CD4-positive, CD25-positive, alpha-beta regulatory T cell (primary cell): ENCODE data around the gene DPYD. TPM values are rescaled to one million over a fixed set of nuclear protein-coding genes. Genes with fewer than 3 reads are reported as not detected.

Source experiments
- ATAC-seq, 2 donors: fragments of 150-1000 bp; cut with Tn5 transposase; one replicate each; pipeline ENCODE4 v1.10.0; 2021; ENCODE audit warnings: low read depth in 2 of 2, moderate number of reproducible peaks in 2 of 2, moderate library complexity in 1 of 2
- DNase-seq, 3 donors: peaks; one replicate each; pipeline versions ENCODE4 v3.0.0 to v3.0.0-alpha.2; 2012 to 2022; ENCODE audit warnings: mixed read lengths in 1 of 3
- H3K27ac ChIP-seq: one replicate; pipeline ENCODE4 v1.7.0; 2013; ENCODE audit warnings: mild to moderate bottlenecking, low read length; ENCODE audit not compliant: insufficient read depth, poor library complexity, severe bottlenecking
- H3K27me3 ChIP-seq: one replicate; pipeline ENCODE4 v1.7.0; 2013; ENCODE audit warnings: low read length; ENCODE audit not compliant: control insufficient read depth, insufficient read depth
- H3K36me3 ChIP-seq: one replicate; pipeline ENCODE4 v1.7.0; 2013; ENCODE audit warnings: mild to moderate bottlenecking, low read length, moderate library complexity; ENCODE audit not compliant: control insufficient read depth, insufficient read depth
- H3K4me1 ChIP-seq: 2 replicates; pipeline ENCODE4 v1.7.0; 2013; ENCODE audit warnings: mild to moderate bottlenecking, low read length; ENCODE audit not compliant: insufficient read depth, control insufficient read depth, poor library complexity, severe bottlenecking
- H3K4me3 ChIP-seq: one replicate; pipeline ENCODE4 v1.7.0; 2013; ENCODE audit warnings: low read depth, mild to moderate bottlenecking, low read length, moderate library complexity
- H3K9me3 ChIP-seq, 2 experiments: 1 replicate in 1 of 2; 2 replicates in 1 of 2; pipeline ENCODE4 v1.7.0; 2013; ENCODE audit warnings: low read length in 2 of 2, mild to moderate bottlenecking in 1 of 2, moderate library complexity in 1 of 2; ENCODE audit not compliant: control insufficient read depth in 2 of 2
- H3K27ac Mint-ChIP-seq, 3 donors: one replicate each; pipeline ENCODE4 v1.8.0; 2020 to 2022; ENCODE audit warnings: mild to moderate bottlenecking in 3 of 3, mixed read lengths in 3 of 3, moderate library complexity in 2 of 3
- H3K27me3 Mint-ChIP-seq: one replicate; pipeline ENCODE4 v1.8.0; 2022; ENCODE audit warnings: mild to moderate bottlenecking, mixed read lengths
- H3K36me3 Mint-ChIP-seq: one replicate; pipeline ENCODE4 v1.8.0; 2020; ENCODE audit warnings: mixed read lengths
- H3K4me1 Mint-ChIP-seq, 4 donors: one replicate each; pipeline ENCODE4 v1.8.0; 2020 to 2022; ENCODE audit warnings: mixed read lengths in 4 of 4, mild to moderate bottlenecking in 1 of 4
- H3K4me3 Mint-ChIP-seq, 4 donors: one replicate each; pipeline ENCODE4 v1.8.0; 2020 to 2022; ENCODE audit warnings: mild to moderate bottlenecking in 4 of 4, mixed read lengths in 4 of 4, moderate library complexity in 3 of 4
- H3K9me3 Mint-ChIP-seq, 7 donors: one replicate each; pipeline ENCODE4 v1.8.0; 2020 to 2022; ENCODE audit warnings: mixed read lengths in 7 of 7, mild to moderate bottlenecking in 3 of 7, moderate library complexity in 2 of 7
- polyA plus RNA-seq, 4 donors: library from polyadenylated mRNA; unstranded; fragments of 300-500 nt; fragmentation: Illumina TruSeq; gene quantifications; one replicate each; pipeline ENCODE4 v1.2.3, GENCODE V29; 2021
- total RNA-seq: library from RNA; stranded (reverse); gene quantifications from one replicate; pipeline ENCODE4 v1.2.3, GENCODE V29; 2022

DPYD gene
- total and polyA plus RNA-seq, 5 donors from 2014 or later, result 47.6 to 87.3 (median 55.2) TPM

- H3K36me3 Mint-ChIP-seq, result peaks cover 27% of the 10 kb centered on the region
- Histone ChIP-seq H3K27me3 (no peaks in the 10 kb centered on the region), H3K27ac (no peak overlapping the region), H3K9me3 (no peaks in the 10 kb centered on the region), H3K4me3 (no peak overlapping the region), H3K4me1 (no peaks in the 10 kb centered on the region), H3K36me3 (no peaks in the 10 kb centered on the region)
- ATAC-seq, result no peak
- DNase-seq, result no peak
- no peaks in the 10 kb centered on the region for H3K9me3 Mint-ChIP-seq
- H3K4me1 Mint-ChIP-seq, result peaks cover 0 to 10% (median 3%) of the 10 kb centered on the region in 4 donors
- H3K27ac Mint-ChIP-seq, result no peak overlapping the region
- H3K4me3 Mint-ChIP-seq, result no peak overlapping the region
- H3K27me3 Mint-ChIP-seq, result no peaks in the 10 kb centered on the region
These were observed 775.4 kb downstream of the DPYD start for GRCh38 chr1:97145321-97145956.

- peaks cover 0 to 10% (median 7%) of the 10 kb centered on the region in 4 donors for H3K4me1 Mint-ChIP-seq
- Histone ChIP-seq H3K4me3 (no peak overlapping the region), H3K4me1 (no peaks in the 10 kb centered on the region), H3K27ac (no peak overlapping the region), H3K36me3 (no peaks in the 10 kb centered on the region), H3K9me3 (no peaks in the 10 kb centered on the region), H3K27me3 (no peaks in the 10 kb centered on the region)
- H3K36me3 Mint-ChIP-seq, result peaks cover 26% of the 10 kb centered on the region
- no peaks in the 10 kb centered on the region for H3K9me3 Mint-ChIP-seq
- DNase-seq (no peak), ATAC-seq (no peak)
- no peak overlapping the region for H3K4me3 Mint-ChIP-seq
- no peak overlapping the region for H3K27ac Mint-ChIP-seq
- no peaks in the 10 kb centered on the region for H3K27me3 Mint-ChIP-seq
These were observed 776.3 kb downstream of the DPYD start for GRCh38 chr1:97144527-97144926.

GRCh38 chr1:97143236-97143882 is 777.5 kb downstream of the DPYD start:
- peaks cover 27% of the 10 kb centered on the region for H3K36me3 Mint-ChIP-seq
- no peak overlapping the region for H3K27ac ChIP-seq
- no peaks in the 10 kb centered on the region for H3K9me3 ChIP-seq
- H3K36me3 ChIP-seq, result no peaks in the 10 kb centered on the region
- no peaks in the 10 kb centered on the region for H3K27me3 ChIP-seq
- H3K27me3 Mint-ChIP-seq, result no peaks in the 10 kb centered on the region
- H3K9me3 Mint-ChIP-seq, result no peaks in the 10 kb centered on the region
- no peak overlapping the region for H3K4me3 ChIP-seq
- ATAC-seq (no peak), DNase-seq (no peak)
- no peak overlapping the region for H3K4me3 Mint-ChIP-seq
- no peak overlapping the region for H3K27ac Mint-ChIP-seq
- H3K4me1 ChIP-seq, result peaks cover 2% of the 10 kb centered on the region
- H3K4me1 Mint-ChIP-seq, result peaks cover 0 to 13% (median 11%) of the 10 kb centered on the region in 4 donors

GRCh38 chr1:97140611-97141010 is 780.2 kb downstream of the DPYD start:
- no peak overlapping the region for H3K27ac ChIP-seq
- H3K36me3 ChIP-seq, result no peaks in the 10 kb centered on the region
- H3K4me1 Mint-ChIP-seq, result peaks cover 0 to 16% (median 12%) of the 10 kb centered on the region in 4 donors
- H3K4me3 ChIP-seq, result no peak overlapping the region
- no peak overlapping the region for H3K4me3 Mint-ChIP-seq
- no peaks in the 10 kb centered on the region for H3K27me3 ChIP-seq
- H3K9me3 Mint-ChIP-seq, result no peaks in the 10 kb centered on the region
- no peak for ATAC-seq
- H3K9me3 ChIP-seq, result no peaks in the 10 kb centered on the region
- peaks cover 3% of the 10 kb centered on the region for H3K4me1 ChIP-seq
- no peak for DNase-seq
- no peaks in the 10 kb centered on the region for H3K27me3 Mint-ChIP-seq
- H3K27ac Mint-ChIP-seq, result no peak overlapping the region
- H3K36me3 Mint-ChIP-seq, result peaks cover 13% of the 10 kb centered on the region

GRCh38 chr1:97139512-97139911 is 781.3 kb downstream of the DPYD start:
- H3K9me3 Mint-ChIP-seq, result no peaks in the 10 kb centered on the region
- H3K27ac Mint-ChIP-seq, result no peak overlapping the region
- no peak overlapping the region for H3K4me3 Mint-ChIP-seq
- Histone ChIP-seq H3K4me3 (no peak overlapping the region), H3K27me3 (no peaks in the 10 kb centered on the region), H3K4me1 (peaks cover 3% of the 10 kb centered on the region), H3K36me3 (no peaks in the 10 kb centered on the region), H3K9me3 (no peaks in the 10 kb centered on the region), H3K27ac (no peak overlapping the region)
- peaks cover 13% of the 10 kb centered on the region for H3K36me3 Mint-ChIP-seq
- H3K27me3 Mint-ChIP-seq, result no peaks in the 10 kb centered on the region
- peaks cover 0 to 16% (median 12%) of the 10 kb centered on the region in 4 donors for H3K4me1 Mint-ChIP-seq
- ATAC-seq (no peak), DNase-seq (no peak)

GRCh38 chr1:97138515-97139032 is 782.3 kb downstream of the DPYD start:
- H3K9me3 Mint-ChIP-seq, result no peaks in the 10 kb centered on the region
- H3K4me1 ChIP-seq, result peaks cover 3% of the 10 kb centered on the region
- H3K27ac ChIP-seq, result no peak overlapping the region
- H3K27me3 Mint-ChIP-seq, result no peaks in the 10 kb centered on the region
- H3K9me3 ChIP-seq, result no peaks in the 10 kb centered on the region
- no peak overlapping the region for H3K27ac Mint-ChIP-seq
- peaks cover 13% of the 10 kb centered on the region for H3K36me3 Mint-ChIP-seq
- no peak for DNase-seq
- H3K4me3 Mint-ChIP-seq, result no peak overlapping the region
- H3K4me1 Mint-ChIP-seq, result peaks cover 0 to 16% (median 12%) of the 10 kb centered on the region in 4 donors
- peak in 1 of 2 donors; percentile 14 for ATAC-seq
- peak overlapping the region; percentile 11 for H3K4me3 ChIP-seq
- H3K36me3 ChIP-seq, result no peaks in the 10 kb centered on the region
- no peaks in the 10 kb centered on the region for H3K27me3 ChIP-seq

GRCh38 chr1:97137862-97138514 is 782.8 kb downstream of the DPYD start:
- Mint-ChIP-seq H3K27ac (peak overlapping the region in 1 of 3 donors; percentile 5), H3K27me3 (no peaks in the 10 kb centered on the region), H3K36me3 (peaks cover 13% of the 10 kb centered on the region), H3K4me1 (peaks cover 0 to 16% (median 10%) of the 10 kb centered on the region in 4 donors), H3K4me3 (no peak overlapping the region), H3K9me3 (no peaks in the 10 kb centered on the region)
- Histone ChIP-seq H3K4me1 (peaks cover 3% of the 10 kb centered on the region), H3K4me3 (peak overlapping the region; percentile 11), H3K27me3 (no peaks in the 10 kb centered on the region), H3K9me3 (no peaks in the 10 kb centered on the region), H3K36me3 (no peaks in the 10 kb centered on the region), H3K27ac (no peak overlapping the region)
- ATAC-seq (peak in 1 of 2 donors; percentile 78), DNase-seq (peak in 2 of 3 donors; percentile 24 to 58)
